GM12878 (cell line): ENCODE measurements around the gene ANKRD13B. TPM values are rescaled to one million over a fixed set of nuclear protein-coding genes. Genes with fewer than 3 reads are reported as not detected.
A peak's percentile ranks its signal among the peaks of the same experiment; 100 is the strongest.

Experiments
- ATAC-seq: fragments of 200-7000 bp; cut with Tn5 transposase; 3 replicates; pipeline ENCODE4 v1.9.1; 2020; ENCODE audit warnings: mild to moderate bottlenecking, moderate library complexity
- BruUV-seq: library from RNA; stranded (reverse); fragments of 400-500 nt; replicated peaks from 2 replicates; lab custom pipeline; 2021; lab: Mats Ljungman, UMichigan
- CTCF ChIA-PET: fragments of 300-600 bp; sonication (Branson Sonifier 250); formaldehyde crosslinking; extraction: SDS; loops from one replicate; lab custom pipeline; 2021; ENCODE audit warnings: inconsistent platforms; lab: Yijun Ruan, JAX
- POLR2A ChIA-PET: fragments of 350-600 bp; formaldehyde crosslinking; extraction: SDS; loops from one replicate; lab custom pipeline; 2021; ENCODE audit warnings: inconsistent platforms; lab: Charles Lee
- RAD21 ChIA-PET: fragments of 300-600 bp; sonication (Branson Sonifier 250); formaldehyde crosslinking; loops from one replicate; lab custom pipeline; 2023; ENCODE audit warnings: antibody characterized with exemption; ENCODE audit not compliant: unreplicated experiment; lab: Charles Lee
- SMC1A ChIA-PET: fragments of 300-600 bp; sonication (Branson Sonifier 250); formaldehyde crosslinking; loops from one replicate; lab custom pipeline; 2023; ENCODE audit not compliant: unreplicated experiment, uncharacterized antibody; lab: Charles Lee
- DNase-seq: peaks from one replicate; pipeline ENCODE4 v3.0.0-alpha.2; 2011; ENCODE audit warnings: low read depth, low spot score
- FAIRE-seq: peaks from 3 replicates; lab custom pipeline; 2011; peaks lifted over from hg19 to GRCh38; lab: Jason Lieb, UNC
- H2AFZ ChIP-seq: 2 replicates; pipeline ENCODE4 v1.6.0; 2011; ENCODE audit warnings: low read depth, low read length, control low read depth; ENCODE audit not compliant: control insufficient read depth
- H3K27ac ChIP-seq: 2 replicates; pipeline ENCODE4 v1.5.1; 2011; ENCODE audit warnings: control low read depth; ENCODE audit not compliant: control insufficient read depth, insufficient read depth
- H3K27me3 ChIP-seq, 2 experiments: replicated peaks in 1 of 2; 2 replicates each; pipeline versions ENCODE4 v1.6.0 to v1.6.1; 2011; ENCODE audit warnings: low read length in 1 of 2; ENCODE audit not compliant: control insufficient read depth in 2 of 2, insufficient read depth in 2 of 2
- H3K36me3 ChIP-seq, 2 experiments: 2 replicates each; pipeline ENCODE4 v1.5.1; 2011; ENCODE audit warnings: low read length in 1 of 2; ENCODE audit not compliant: control insufficient read depth in 2 of 2, insufficient read depth in 2 of 2
- H3K4me1 ChIP-seq: 2 replicates; pipeline ENCODE4 v1.6.1; 2011; ENCODE audit warnings: mild to moderate bottlenecking, low read length, moderate library complexity, mixed read lengths; ENCODE audit not compliant: control insufficient read depth, insufficient read depth
- H3K4me2 ChIP-seq: 2 replicates; pipeline ENCODE4 v1.6.0; 2011; ENCODE audit warnings: control low read depth; ENCODE audit not compliant: control insufficient read depth, insufficient read depth
- H3K4me3 ChIP-seq: fragments of 200-600 bp; sonication (generic); 2 replicates; pipeline ENCODE4 v1.5.1; 2016
- H3K79me2 ChIP-seq: 2 replicates; pipeline ENCODE4 v1.6.0; 2011; ENCODE audit warnings: low read length; ENCODE audit not compliant: control insufficient read depth, insufficient read depth
- H3K9ac ChIP-seq: 2 replicates; pipeline ENCODE4 v1.8.0; 2011; ENCODE audit warnings: low read length, control low read depth, mixed read lengths; ENCODE audit not compliant: control insufficient read depth, insufficient read depth
- H3K9me3 ChIP-seq: replicated peaks from 3 replicates; pipeline ENCODE4 v1.5.1; 2011; ENCODE audit warnings: mild to moderate bottlenecking, low read length; ENCODE audit not compliant: control insufficient read depth, insufficient read depth
- H4K20me1 ChIP-seq: 2 replicates; pipeline ENCODE4 v1.6.0; 2011; ENCODE audit not compliant: control insufficient read depth, insufficient read depth
- NR2C2 ChIP-seq: IDR thresholded peaks from 2 replicates; pipeline ENCODE4 v1.6.1; 2011; ENCODE audit warnings: borderline replicate concordance, low read depth; ENCODE audit not compliant: control insufficient read depth, insufficient read length
- NRF1 ChIP-seq: conservative IDR thresholded peaks from 2 replicates; pipeline ENCODE4 v1.6.1; 2011; ENCODE audit warnings: mild to moderate bottlenecking, low read depth, low read length, improper control_type of control experiment
- PML ChIP-seq: IDR thresholded peaks from 2 replicates; pipeline ENCODE4 v1.6.1; 2012; ENCODE audit warnings: low read length, inconsistent platforms
- POLR2A ChIP-seq: IDR thresholded peaks from 2 replicates; pipeline ENCODE4 v1.6.1; 2011; ENCODE audit warnings: low read depth, mild to moderate bottlenecking, low read length
- TCF12 ChIP-seq: IDR thresholded peaks from 2 replicates; pipeline ENCODE4 v1.6.1; 2011; ENCODE audit warnings: low read depth, mild to moderate bottlenecking, low read length
- TCF3 ChIP-seq: IDR thresholded peaks from 2 replicates; pipeline ENCODE4 v1.6.1; 2012; ENCODE audit warnings: low read depth, mild to moderate bottlenecking, low read length, borderline replicate concordance; ENCODE audit not compliant: insufficient read depth
- WRNIP1 ChIP-seq: IDR thresholded peaks from 2 replicates; pipeline ENCODE4 v1.6.1; 2011; ENCODE audit warnings: low read depth, low read length, improper control_type of control experiment, borderline replicate concordance
- ZBED1 ChIP-seq: IDR thresholded peaks from 2 replicates; pipeline ENCODE4 v1.6.1; 2016; ENCODE audit warnings: borderline replicate concordance
- ZNF217 ChIP-seq: fragments of 450-650 bp; IDR thresholded peaks from 2 replicates; pipeline ENCODE4 v1.6.1; 2017; ENCODE audit warnings: antibody characterized with exemption, mild to moderate bottlenecking
- WGBS: methylation state at CpG from one replicate; pipeline ENCODE4 v1.1.6; 2016; ENCODE audit warnings: low lambda C conversion rate; ENCODE audit not compliant: insufficient replicate concordance, insufficient coverage; ENCODE audit errors: missing lambda C conversion rate; 5-methylcytosine and 5-hydroxymethylcytosine counted together
- in situ Hi-C: fragments of 300-500 bp; cut with MboI; formaldehyde crosslinking; loops from 9 replicates; pipeline ENCODE4 v1.14.3; 2018; ENCODE audit warnings: mixed read lengths
- intact Hi-C: fragments of 100-400 bp; cut with micrococcal nuclease; formaldehyde crosslinking; loops from one replicate; pipeline ENCODE4 v1.14.2; 2022; ENCODE audit not compliant: unreplicated experiment
- polyA plus RNA-seq, 11 experiments: library from polyadenylated mRNA; depleted of rRNA in 4 of 11; unstranded in 6 of 11; stranded (reverse) in 5 of 11; fragments of >200 nt; fragmentation: Nextera tagmentation in 4 of 11; fragmentation: Illumina TruSeq in 1 of 11; extraction: Ambion mirVana in 4 of 11; extraction: Trizol in 1 of 11; gene quantifications; 1 replicate in 1 of 11; 2 replicates in 10 of 11; pipeline versions ENCODE4 v1.2.1 to v1.2.3, GENCODE V29; 2011 to 2016; ENCODE audit warnings: inconsistent platforms in 2 of 11, missing spikeins in 2 of 11, low read depth in 1 of 11
- total RNA-seq, 4 experiments: library from RNA; depleted of rRNA in 3 of 4; stranded (reverse); fragments of >200 nt in 3 of 4; fragmentation: Illumina TruSeq in 1 of 4; extraction: Trizol in 1 of 4; gene quantifications; 2 replicates each; pipeline versions ENCODE4 v1.2.1 to v1.2.3, GENCODE V29; 2013 to 2021
- TF ChIP-seq, protein P1 (sequence below): IDR thresholded peaks from 2 replicates; pipeline ENCODE4 v1.6.1; 2011; ENCODE audit warnings: low read depth, low read length, improper control_type of control experiment, borderline replicate concordance
- TF ChIP-seq, protein P2 (sequence below): fragments of 450-650 bp; formaldehyde crosslinking; IDR thresholded peaks from 2 replicates; pipeline ENCODE4 v1.5.0; 2022; ENCODE audit warnings: mild to moderate bottlenecking, missing genetic modification characterization
- TF ChIP-seq, protein P3 (sequence below): IDR thresholded peaks from 2 replicates; pipeline ENCODE4 v1.6.1; 2011; ENCODE audit warnings: mild to moderate bottlenecking, low read depth, low read length, moderate library complexity; ENCODE audit not compliant: insufficient replicate concordance
- TF ChIP-seq, protein P4 (sequence below): fragments of 150-350 bp; IDR thresholded peaks from 2 replicates; pipeline ENCODE4 v1.6.1; 2014; ENCODE audit warnings: mild to moderate bottlenecking, low read depth, low read length

The ANKRD13B gene
- total and polyA plus RNA-seq, 10 of the 15 experiments (the other 5 are each of a cell fraction or from before 2014, with no cell fraction given) = 0.18 to 15.0 (median 2.8) TPM

DNA sequence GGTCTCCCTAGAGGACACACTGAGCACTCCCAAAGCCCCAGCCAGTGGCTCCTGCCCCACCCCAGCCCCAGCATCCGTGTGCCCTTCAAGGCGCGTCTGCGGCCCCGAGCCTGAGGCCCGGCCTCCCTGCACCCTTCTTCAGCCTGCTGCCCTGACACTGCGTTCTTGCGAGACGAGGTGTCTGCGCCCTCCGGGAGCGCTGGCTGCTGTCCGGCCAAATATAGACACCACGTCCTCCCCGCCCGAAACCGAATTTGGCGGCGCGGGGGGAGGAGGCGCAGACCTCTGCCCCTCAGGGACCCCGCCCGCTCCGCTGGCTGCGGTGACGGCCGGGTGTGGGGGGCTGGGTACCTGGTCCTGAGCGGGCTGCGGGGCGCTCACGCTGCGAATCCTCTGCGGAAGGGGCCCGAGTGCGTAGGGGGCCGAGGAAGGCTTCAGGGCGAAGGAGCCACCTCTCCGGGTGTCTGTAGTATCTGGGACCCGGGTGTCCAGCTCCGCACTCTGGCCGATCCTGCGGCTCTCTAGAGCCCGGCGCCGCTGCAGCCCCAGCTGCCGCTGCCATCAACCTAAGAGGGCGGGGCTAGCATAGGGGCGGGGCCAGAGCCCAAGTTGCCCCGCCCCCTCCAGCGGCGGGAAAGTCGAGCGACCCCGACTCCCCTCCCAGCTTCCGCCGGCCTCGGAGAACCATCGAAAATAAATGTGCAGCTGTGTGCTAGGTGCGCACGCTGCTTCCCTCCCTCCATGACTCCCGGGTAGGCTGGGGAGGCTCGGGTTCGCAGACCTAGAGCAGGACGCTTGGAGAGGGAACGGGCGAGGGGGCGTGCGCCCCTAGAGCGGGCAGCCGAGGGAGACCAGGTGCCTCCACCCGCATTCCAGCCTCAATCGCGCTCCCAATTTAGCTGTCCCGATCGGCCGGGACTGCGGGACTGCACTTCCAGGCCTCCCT, 29.7 kb downstream of the ANKRD13B start, which contains the start of gene CORO6:
Gene CORO6 (minus strand): TSS at position 576 of the 946 bp plus-strand sequence. CDS start 1,491 bp downstream, outside the sequence.
- intact Hi-C loops (loop anchor here (5.0 kb wide), 1 partner anchor 50 kb away; no protein-coding TSS in a partner anchor), in situ Hi-C loops (no loop called here)
- FAIRE-seq = no peak
- POLR2A ChIA-PET = no interaction called here
- SMC1A ChIA-PET = no interaction called here
- Histone ChIP-seq H3K27ac (no peak within 1 kb of the TSS), H3K4me1 (peaks cover 10% of the 10 kb centered on the region), H3K4me3 (peak within 1 kb of the TSS; percentile 78), H3K9me3 (no peaks in the 10 kb centered on the region), H3K27me3 (no peaks in the 10 kb centered on the region; a peak in 1 of 4 replicates), H3K79me2 (no peaks in the 10 kb centered on the region), H3K9ac (peak within 1 kb of the TSS; percentile 58; the same call in 1 of the 2 replicates), H3K36me3 (peaks cover 0 to 4% of the 10 kb centered on the region in 2 experiments; a peak in 1 of 4 replicates), H4K20me1 (peaks cover 3% of the 10 kb centered on the region; the same call in 1 of the 2 replicates), H2AFZ (peak within 1 kb of the TSS; percentile 51), H3K4me2 (peak within 1 kb of the TSS; percentile 88)
- RAD21 ChIA-PET = interaction anchor here (1.6 to 2.3 kb wide), 2 partner anchors 157 to 308 kb away, joined by 5 to 8 read pairs; no protein-coding TSS in a partner anchor
- CTCF ChIA-PET = interaction anchor here (1.0 to 5.9 kb wide), 4 partner anchors 76 to 157 kb away, joined by 3 to 114 read pairs (median 8); no protein-coding TSS in a partner anchor
- ATAC-seq = peak; percentile 71
- no peak for DNase-seq
- 6% methylated on average over 49 of the region's 77 CpGs for WGBS
- BruUV-seq = no TSS peak
- TF ChIP-seq PML (no peak), NR2C2 (no peak), WRNIP1 (no peak), ZNF217 (no peak), TCF12 (no peak), TCF3 (0 out of 2 replicates have a peak, but pooled peaks have one; percentile 25), NRF1 (no peak), POLR2A (no peak), ZBED1 (no peak)
- TF ChIP-seq, protein P1, sequence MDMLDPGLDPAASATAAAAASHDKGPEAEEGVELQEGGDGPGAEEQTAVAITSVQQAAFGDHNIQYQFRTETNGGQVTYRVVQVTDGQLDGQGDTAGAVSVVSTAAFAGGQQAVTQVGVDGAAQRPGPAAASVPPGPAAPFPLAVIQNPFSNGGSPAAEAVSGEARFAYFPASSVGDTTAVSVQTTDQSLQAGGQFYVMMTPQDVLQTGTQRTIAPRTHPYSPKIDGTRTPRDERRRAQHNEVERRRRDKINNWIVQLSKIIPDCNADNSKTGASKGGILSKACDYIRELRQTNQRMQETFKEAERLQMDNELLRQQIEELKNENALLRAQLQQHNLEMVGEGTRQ = no peak
- TF ChIP-seq, protein P2, sequence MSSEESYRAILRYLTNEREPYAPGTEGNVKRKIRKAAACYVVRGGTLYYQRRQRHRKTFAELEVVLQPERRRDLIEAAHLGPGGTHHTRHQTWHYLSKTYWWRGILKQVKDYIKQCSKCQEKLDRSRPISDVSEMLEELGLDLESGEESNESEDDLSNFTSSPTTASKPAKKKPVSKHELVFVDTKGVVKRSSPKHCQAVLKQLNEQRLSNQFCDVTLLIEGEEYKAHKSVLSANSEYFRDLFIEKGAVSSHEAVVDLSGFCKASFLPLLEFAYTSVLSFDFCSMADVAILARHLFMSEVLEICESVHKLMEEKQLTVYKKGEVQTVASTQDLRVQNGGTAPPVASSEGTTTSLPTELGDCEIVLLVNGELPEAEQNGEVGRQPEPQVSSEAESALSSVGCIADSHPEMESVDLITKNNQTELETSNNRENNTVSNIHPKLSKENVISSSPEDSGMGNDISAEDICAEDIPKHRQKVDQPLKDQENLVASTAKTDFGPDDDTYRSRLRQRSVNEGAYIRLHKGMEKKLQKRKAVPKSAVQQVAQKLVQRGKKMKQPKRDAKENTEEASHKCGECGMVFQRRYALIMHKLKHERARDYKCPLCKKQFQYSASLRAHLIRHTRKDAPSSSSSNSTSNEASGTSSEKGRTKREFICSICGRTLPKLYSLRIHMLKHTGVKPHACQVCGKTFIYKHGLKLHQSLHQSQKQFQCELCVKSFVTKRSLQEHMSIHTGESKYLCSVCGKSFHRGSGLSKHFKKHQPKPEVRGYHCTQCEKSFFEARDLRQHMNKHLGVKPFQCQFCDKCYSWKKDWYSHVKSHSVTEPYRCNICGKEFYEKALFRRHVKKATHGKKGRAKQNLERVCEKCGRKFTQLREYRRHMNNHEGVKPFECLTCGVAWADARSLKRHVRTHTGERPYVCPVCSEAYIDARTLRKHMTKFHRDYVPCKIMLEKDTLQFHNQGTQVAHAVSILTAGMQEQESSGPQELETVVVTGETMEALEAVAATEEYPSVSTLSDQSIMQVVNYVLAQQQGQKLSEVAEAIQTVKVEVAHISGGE (CRISPR knock-in tag) = no peak
- TF ChIP-seq, protein P3, sequence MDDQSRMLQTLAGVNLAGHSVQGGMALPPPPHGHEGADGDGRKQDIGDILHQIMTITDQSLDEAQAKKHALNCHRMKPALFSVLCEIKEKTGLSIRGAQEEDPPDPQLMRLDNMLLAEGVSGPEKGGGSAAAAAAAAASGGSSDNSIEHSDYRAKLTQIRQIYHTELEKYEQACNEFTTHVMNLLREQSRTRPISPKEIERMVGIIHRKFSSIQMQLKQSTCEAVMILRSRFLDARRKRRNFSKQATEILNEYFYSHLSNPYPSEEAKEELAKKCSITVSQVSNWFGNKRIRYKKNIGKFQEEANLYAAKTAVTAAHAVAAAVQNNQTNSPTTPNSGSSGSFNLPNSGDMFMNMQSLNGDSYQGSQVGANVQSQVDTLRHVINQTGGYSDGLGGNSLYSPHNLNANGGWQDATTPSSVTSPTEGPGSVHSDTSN = peak; percentile 5
- TF ChIP-seq, protein P4, sequence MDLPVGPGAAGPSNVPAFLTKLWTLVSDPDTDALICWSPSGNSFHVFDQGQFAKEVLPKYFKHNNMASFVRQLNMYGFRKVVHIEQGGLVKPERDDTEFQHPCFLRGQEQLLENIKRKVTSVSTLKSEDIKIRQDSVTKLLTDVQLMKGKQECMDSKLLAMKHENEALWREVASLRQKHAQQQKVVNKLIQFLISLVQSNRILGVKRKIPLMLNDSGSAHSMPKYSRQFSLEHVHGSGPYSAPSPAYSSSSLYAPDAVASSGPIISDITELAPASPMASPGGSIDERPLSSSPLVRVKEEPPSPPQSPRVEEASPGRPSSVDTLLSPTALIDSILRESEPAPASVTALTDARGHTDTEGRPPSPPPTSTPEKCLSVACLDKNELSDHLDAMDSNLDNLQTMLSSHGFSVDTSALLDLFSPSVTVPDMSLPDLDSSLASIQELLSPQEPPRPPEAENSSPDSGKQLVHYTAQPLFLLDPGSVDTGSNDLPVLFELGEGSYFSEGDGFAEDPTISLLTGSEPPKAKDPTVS = no peak
